Activated CD4-positive, alpha-beta memory T cell treated with anti-CD3 and anti-CD28 coated beads, Interleukin-2, amount 10 ng/mL, durations not matched to agents 7 days and 5 days (primary cell): ENCODE data around the gene EVL. TPM values are rescaled to one million over a fixed set of nuclear protein-coding genes. Genes with fewer than 3 reads are reported as not detected.

Source experiments
- CTCF ChIA-PET: fragments of 350-600 bp; sonication (Branson Sonifier 250); formaldehyde crosslinking; loops from one replicate; lab custom pipeline; 2021; ENCODE audit warnings: antibody characterized with exemption, inconsistent platforms; lab: Charles Lee
- POLR2A ChIA-PET: fragments of 350-600 bp; sonication (Branson Sonifier 250); formaldehyde crosslinking; loops from one replicate; lab custom pipeline; 2021; ENCODE audit warnings: antibody characterized with exemption; lab: Charles Lee
- DNase-seq: peaks from one replicate; pipeline ENCODE4 v3.0.0-alpha.2; 2020
- H3K27ac Mint-ChIP-seq: one replicate; pipeline ENCODE4 v1.8.0; 2021; ENCODE audit warnings: mild to moderate bottlenecking, mixed read lengths
- H3K27me3 Mint-ChIP-seq: one replicate; pipeline ENCODE4 v1.8.0; 2021; ENCODE audit warnings: mixed read lengths
- H3K36me3 Mint-ChIP-seq: one replicate; pipeline ENCODE4 v1.8.0; 2021; ENCODE audit warnings: low read depth, mixed read lengths
- H3K4me1 Mint-ChIP-seq: one replicate; pipeline ENCODE4 v1.8.0; 2021; ENCODE audit warnings: mixed read lengths
- H3K4me3 Mint-ChIP-seq: one replicate; pipeline ENCODE4 v1.8.0; 2021; ENCODE audit warnings: mild to moderate bottlenecking, mixed read lengths
- H3K9me3 Mint-ChIP-seq: one replicate; pipeline ENCODE4 v1.8.0; 2021; ENCODE audit warnings: mixed read lengths
- total RNA-seq, 2 experiments: library from RNA; stranded (reverse); gene quantifications; one replicate each; pipeline ENCODE4 v1.2.3, GENCODE V29; 2021

Gene EVL
- total RNA-seq, 2 experiments from 2014 or later: 771 to 787 TPM

- Mint-ChIP-seq H3K36me3 (peaks cover 88% of the 10 kb centered on the region), H3K9me3 (no peaks in the 10 kb centered on the region), H3K27me3 (no peaks in the 10 kb centered on the region), H3K27ac (peak overlapping the region; percentile 76), H3K4me1 (peaks cover 80% of the 10 kb centered on the region), H3K4me3 (peak overlapping the region; percentile 5)
- DNase-seq: peak; percentile 58
- ChIA-PET CTCF (interaction anchor here (1.0 to 28.0 kb wide), 6 partner anchors 11 to 86 kb away, joined by 3 to 563 read pairs (median 6); partner anchors contain the start of gene EVL), POLR2A (interaction anchor here (0.5 to 58.4 kb wide), 6 partner anchors 10 to 208 kb away, joined by 3 to 1586 read pairs (median 5); partner anchors contain the start of gene EVL)
Measured at GRCh38 chr14:100106250-100107112, 41.3 kb downstream of the EVL start.

DNA sequence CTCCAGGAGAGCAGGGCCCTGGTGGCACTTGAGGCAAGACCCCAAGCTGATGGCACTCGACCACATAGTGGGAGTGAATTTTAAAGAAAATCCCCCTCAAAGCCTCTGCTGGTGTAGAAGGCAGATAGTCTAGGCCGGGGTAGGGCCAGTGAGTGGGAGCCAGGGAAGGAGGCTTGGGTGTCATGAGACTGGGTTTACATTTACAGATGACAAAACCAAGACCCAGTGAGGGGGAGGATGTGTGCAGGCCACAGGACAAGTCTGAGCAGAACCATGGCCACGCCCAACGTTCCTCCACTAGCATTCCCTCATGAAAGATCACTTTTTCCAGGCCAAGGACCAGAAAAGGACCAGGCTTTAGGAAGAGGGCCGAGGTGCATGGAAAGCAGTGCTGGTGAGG lies 42.0 kb downstream of the EVL start:
- Mint-ChIP-seq H3K4me1 (peaks cover 74% of the 10 kb centered on the region), H3K4me3 (no peak overlapping the region), H3K9me3 (no peaks in the 10 kb centered on the region), H3K36me3 (peaks cover 86% of the 10 kb centered on the region), H3K27ac (peak overlapping the region; percentile 76), H3K27me3 (no peaks in the 10 kb centered on the region)
- POLR2A ChIA-PET: interaction anchor here (1.3 to 58.4 kb wide), 4 partner anchors 10 to 47 kb away, joined by 6 to 1586 read pairs (median 38); partner anchors contain the start of gene EVL
- CTCF ChIA-PET: interaction anchor here (0.8 to 28.0 kb wide), 11 partner anchors 7 to 125 kb away, joined by 3 to 563 read pairs (median 8); partner anchors contain the start of gene EVL
- no peak for DNase-seq

DNA sequence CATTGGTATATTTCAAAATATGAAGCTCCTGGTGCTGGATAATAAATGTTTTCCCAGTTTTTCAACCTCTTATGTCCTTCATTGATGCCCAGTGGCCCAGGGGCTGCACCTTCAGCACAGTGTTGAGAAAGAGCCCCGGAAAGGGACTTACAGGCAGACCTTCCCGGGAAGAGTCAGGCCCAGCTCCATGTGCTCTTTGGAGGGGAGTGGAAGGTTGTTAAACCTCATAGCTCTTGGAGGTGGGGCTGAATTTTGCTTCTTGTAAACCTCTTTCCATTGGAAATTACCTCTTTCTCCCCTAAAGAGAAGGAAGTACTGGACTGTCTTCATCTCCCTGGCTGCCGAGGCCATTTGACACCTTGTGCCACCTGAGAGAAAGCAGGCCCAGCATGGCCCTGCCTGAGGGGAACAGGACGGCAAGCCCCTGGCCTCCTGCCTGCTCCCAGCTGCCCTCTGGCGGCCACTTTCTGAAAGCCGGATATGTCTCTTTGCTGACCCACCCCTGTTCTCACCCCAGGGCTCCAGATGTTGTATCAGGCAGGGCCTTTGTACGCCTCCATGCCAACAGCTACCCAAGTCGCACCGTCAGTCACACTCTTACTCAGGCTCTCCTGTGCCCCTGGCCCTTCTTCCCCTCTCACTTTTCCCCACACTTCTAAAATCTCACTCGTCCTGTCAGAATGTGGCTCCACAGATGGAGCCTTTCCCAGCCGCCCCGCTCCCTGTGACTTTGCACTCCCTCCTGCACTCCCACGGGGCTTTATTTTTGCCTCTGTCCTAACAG lies 43.0 kb downstream of the EVL start:
- peak; percentile 86 for DNase-seq
- no peak overlapping the region for H3K4me3 Mint-ChIP-seq
- H3K4me1 Mint-ChIP-seq: peaks cover 70% of the 10 kb centered on the region
- no peaks in the 10 kb centered on the region for H3K9me3 Mint-ChIP-seq
- H3K27ac Mint-ChIP-seq: peak overlapping the region; percentile 76
- H3K36me3 Mint-ChIP-seq: peaks cover 87% of the 10 kb centered on the region
- no peaks in the 10 kb centered on the region for H3K27me3 Mint-ChIP-seq
- CTCF ChIA-PET: interaction anchor here (0.8 to 28.0 kb wide), 16 partner anchors 8 to 137 kb away, joined by 3 to 563 read pairs (median 5); partner anchors contain the start of gene EVL
- POLR2A ChIA-PET: interaction anchor here (0.9 to 58.4 kb wide), 9 partner anchors 9 to 137 kb away, joined by 3 to 1586 read pairs (median 5); partner anchors contain the start of gene EVL

GRCh38 chr14:100108840-100109593 lies 43.8 kb downstream of the EVL start:
- H3K27ac Mint-ChIP-seq: peak overlapping the region; percentile 76
- H3K4me3 Mint-ChIP-seq: no peak overlapping the region
- DNase-seq: no peak
- POLR2A ChIA-PET: interaction anchor here (0.9 to 58.4 kb wide), 7 partner anchors 10 to 138 kb away, joined by 3 to 1586 read pairs (median 5); partner anchors contain the start of gene EVL
- no peaks in the 10 kb centered on the region for H3K27me3 Mint-ChIP-seq
- H3K36me3 Mint-ChIP-seq: peaks cover 87% of the 10 kb centered on the region
- peaks cover 63% of the 10 kb centered on the region for H3K4me1 Mint-ChIP-seq
- H3K9me3 Mint-ChIP-seq: no peaks in the 10 kb centered on the region
- CTCF ChIA-PET: interaction anchor here (1.3 to 28.0 kb wide), 8 partner anchors 9 to 127 kb away, joined by 5 to 563 read pairs (median 9); partner anchors contain the start of gene EVL

DNA sequence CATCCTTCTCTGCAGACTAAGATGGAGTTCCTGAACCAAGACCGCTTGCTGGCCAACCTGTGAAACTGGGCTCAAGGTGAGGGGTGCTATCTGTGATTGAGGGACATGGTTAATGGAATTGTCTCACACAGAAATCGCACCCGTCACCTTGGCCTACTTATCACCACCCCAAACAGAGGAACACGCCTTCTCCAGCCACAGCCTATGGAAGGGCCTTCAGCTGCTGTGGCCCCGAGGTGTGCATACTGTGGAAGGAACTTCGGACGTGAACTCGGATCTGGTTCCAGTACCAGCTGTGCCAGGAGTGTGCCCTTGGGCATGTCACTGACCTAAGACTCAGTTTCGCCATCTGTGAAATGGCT lies 44.4 kb downstream of the EVL start:
- POLR2A ChIA-PET: interaction anchor here (1.4 to 58.4 kb wide), 4 partner anchors 13 to 49 kb away, joined by 3 to 1586 read pairs (median 36); partner anchors contain the start of gene EVL

GRCh38 chr14:100110816-100111215 lies 45.6 kb downstream of the EVL start:
- peaks cover 46% of the 10 kb centered on the region for H3K4me1 Mint-ChIP-seq
- POLR2A ChIA-PET: interaction anchor here (1.2 to 58.4 kb wide), 4 partner anchors 8 to 50 kb away, joined by 3 to 1586 read pairs (median 4); partner anchors contain the start of gene EVL
- peaks cover 83% of the 10 kb centered on the region for H3K36me3 Mint-ChIP-seq

More for the DNA sequence above, 44.4 kb downstream of the EVL start:
- peaks cover 58% of the 10 kb centered on the region for H3K4me1 Mint-ChIP-seq
- H3K27ac Mint-ChIP-seq: peak overlapping the region; percentile 40
- no peaks in the 10 kb centered on the region for H3K27me3 Mint-ChIP-seq
- peaks cover 86% of the 10 kb centered on the region for H3K36me3 Mint-ChIP-seq
- H3K9me3 Mint-ChIP-seq: no peaks in the 10 kb centered on the region
- no peak for DNase-seq
- CTCF ChIA-PET: interaction anchor here (2.8 to 28.0 kb wide), 2 partner anchors 34 to 128 kb away, joined by 27 to 563 read pairs; partner anchors contain the start of gene EVL
- H3K4me3 Mint-ChIP-seq: no peak overlapping the region

DNA sequence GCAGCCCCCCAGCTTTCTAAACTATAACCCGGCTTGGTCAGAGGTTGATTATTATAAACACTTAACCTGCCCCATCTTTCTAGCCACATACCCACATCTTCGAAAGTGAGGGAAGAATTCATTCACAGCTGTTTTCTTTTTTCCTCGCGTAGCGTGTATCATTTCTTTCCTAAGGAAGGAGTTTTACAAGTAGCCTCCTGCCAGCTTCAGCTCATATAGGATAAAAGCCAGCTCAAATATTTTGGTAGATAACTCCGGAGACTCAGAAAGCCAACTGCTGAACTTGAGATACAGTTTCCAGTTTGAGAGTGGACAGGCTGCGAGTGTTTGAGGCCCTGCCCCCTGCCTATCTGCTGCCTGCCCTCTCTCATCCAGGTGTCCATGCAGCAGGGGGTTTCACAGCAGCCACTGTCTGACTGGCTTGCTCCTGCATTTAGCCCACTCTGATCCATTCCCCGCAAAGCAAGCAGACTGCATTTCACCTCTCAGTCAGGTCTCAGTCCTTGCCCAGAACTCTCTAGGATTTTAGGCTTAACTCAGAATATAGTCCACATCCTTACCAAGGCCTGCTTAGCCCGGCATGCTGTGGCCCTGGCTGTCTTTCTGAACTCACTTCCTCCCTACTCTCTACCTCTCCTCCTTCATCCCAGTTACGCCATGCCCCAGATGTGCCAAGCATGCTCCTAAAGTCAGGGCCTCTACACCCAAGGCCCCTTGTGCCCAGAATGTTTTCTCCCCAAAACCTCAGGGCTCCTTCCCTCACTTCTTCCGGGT lies 46.9 kb downstream of the EVL start:
- no peaks in the 10 kb centered on the region for H3K9me3 Mint-ChIP-seq
- ChIA-PET CTCF (interaction anchor here (1.0 to 28.0 kb wide), 4 partner anchors 9 to 55 kb away, joined by 3 to 563 read pairs (median 4); partner anchors contain the start of gene EVL), POLR2A (interaction anchor here (1.1 to 58.4 kb wide), 4 partner anchors 10 to 51 kb away, joined by 3 to 1586 read pairs (median 4); partner anchors contain the start of gene EVL)
- H3K4me3 Mint-ChIP-seq: no peak overlapping the region
- peaks cover 81% of the 10 kb centered on the region for H3K36me3 Mint-ChIP-seq
- no peaks in the 10 kb centered on the region for H3K27me3 Mint-ChIP-seq
- peaks cover 37% of the 10 kb centered on the region for H3K4me1 Mint-ChIP-seq
- H3K27ac Mint-ChIP-seq: peak overlapping the region; percentile 47
- DNase-seq: no peak

More at GRCh38 chr14:100110816-100111215, 45.6 kb downstream of the EVL start:
- CTCF ChIA-PET: interaction anchor here (1.4 to 28.0 kb wide), 2 partner anchors 10 to 35 kb away, joined by 3 to 563 read pairs; partner anchors contain the start of gene EVL
- no peaks in the 10 kb centered on the region for H3K27me3 Mint-ChIP-seq
- no peaks in the 10 kb centered on the region for H3K9me3 Mint-ChIP-seq
- DNase-seq: no peak
- peak overlapping the region; percentile 19 for H3K27ac Mint-ChIP-seq
- no peak overlapping the region for H3K4me3 Mint-ChIP-seq

GRCh38 chr14:100114109-100114765 lies 49.0 kb downstream of the EVL start:
- no peaks in the 10 kb centered on the region for H3K9me3 Mint-ChIP-seq
- H3K4me1 Mint-ChIP-seq: peaks cover 15% of the 10 kb centered on the region
- no peaks in the 10 kb centered on the region for H3K27me3 Mint-ChIP-seq
- ChIA-PET CTCF (interaction anchor here (28.0 kb wide), 1 partner anchor 39 kb away, joined by 563 read pairs; the partner anchor contains the start of gene EVL), POLR2A (interaction anchor here (58.4 kb wide), 1 partner anchor 54 kb away, joined by 1586 read pairs; the partner anchor contains the start of gene EVL)
- H3K4me3 Mint-ChIP-seq: no peak overlapping the region
- DNase-seq: no peak
- H3K27ac Mint-ChIP-seq: no peak overlapping the region
- H3K36me3 Mint-ChIP-seq: peaks cover 79% of the 10 kb centered on the region

DNA sequence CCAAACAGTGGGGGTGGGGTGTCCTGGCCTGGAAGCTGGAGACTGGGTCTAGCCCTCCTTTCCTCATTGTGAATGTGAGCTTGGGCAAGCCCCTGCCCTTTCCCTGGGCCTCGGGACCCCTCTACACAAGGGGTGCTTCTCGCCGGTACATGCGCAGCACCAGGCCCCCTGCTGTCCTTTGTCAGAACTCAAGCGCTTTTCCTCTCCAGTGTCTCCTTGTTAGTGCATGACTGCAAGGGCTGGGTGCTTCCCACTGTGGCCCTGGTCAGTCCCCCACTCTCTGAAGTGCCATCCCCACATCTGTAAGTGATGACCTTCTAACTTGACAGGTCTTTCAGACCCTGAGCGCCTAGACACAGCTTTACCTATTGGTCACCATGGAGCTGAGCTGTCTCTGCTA lies 50.0 kb downstream of the EVL start:
- Mint-ChIP-seq H3K4me1 (peaks cover 11% of the 10 kb centered on the region), H3K27me3 (no peaks in the 10 kb centered on the region), H3K27ac (no peak overlapping the region), H3K9me3 (no peaks in the 10 kb centered on the region), H3K36me3 (peaks cover 79% of the 10 kb centered on the region), H3K4me3 (no peak overlapping the region)
- DNase-seq: no peak
- ChIA-PET POLR2A (interaction anchor here (0.6 to 58.4 kb wide), 2 partner anchors 37 to 55 kb away, joined by 3 to 1586 read pairs; partner anchors contain the start of gene EVL), CTCF (interaction anchor here (2.0 to 28.0 kb wide), 2 partner anchors 40 to 77 kb away, joined by 8 to 563 read pairs; partner anchors contain the start of gene EVL)

GRCh38 chr14:100115726-100116125 lies 50.5 kb downstream of the EVL start:
- CTCF ChIA-PET: interaction anchor here (2.0 to 28.0 kb wide), 2 partner anchors 40 to 77 kb away, joined by 8 to 563 read pairs; partner anchors contain the start of gene EVL
- peaks cover 11% of the 10 kb centered on the region for H3K4me1 Mint-ChIP-seq
- no peaks in the 10 kb centered on the region for H3K27me3 Mint-ChIP-seq
- no peak for DNase-seq
- H3K36me3 Mint-ChIP-seq: peaks cover 79% of the 10 kb centered on the region
- H3K9me3 Mint-ChIP-seq: no peaks in the 10 kb centered on the region
- H3K4me3 Mint-ChIP-seq: no peak overlapping the region
- H3K27ac Mint-ChIP-seq: no peak overlapping the region
- POLR2A ChIA-PET: interaction anchor here (1.6 to 58.4 kb wide), 3 partner anchors 10 to 133 kb away, joined by 5 to 1586 read pairs (median 6); partner anchors contain the start of gene EVL
